GM21360 (cell line): Measurements from ENCODE around the gene SLFN12L.
"Not testable (repeated sequence)": the region's sequence is repeated elsewhere in the genome, so short reads cannot be mapped to it uniquely, and the experiment has no call there.

Experiments
- ATAC-seq: cut with Tn5 transposase; IDR thresholded peaks from one replicate; pipeline ENCODE4 v1.9.1; 2021; ENCODE audit warnings: mild to moderate bottlenecking, moderate library complexity; ENCODE audit not compliant: unreplicated experiment

SLFN12L gene

DNA sequence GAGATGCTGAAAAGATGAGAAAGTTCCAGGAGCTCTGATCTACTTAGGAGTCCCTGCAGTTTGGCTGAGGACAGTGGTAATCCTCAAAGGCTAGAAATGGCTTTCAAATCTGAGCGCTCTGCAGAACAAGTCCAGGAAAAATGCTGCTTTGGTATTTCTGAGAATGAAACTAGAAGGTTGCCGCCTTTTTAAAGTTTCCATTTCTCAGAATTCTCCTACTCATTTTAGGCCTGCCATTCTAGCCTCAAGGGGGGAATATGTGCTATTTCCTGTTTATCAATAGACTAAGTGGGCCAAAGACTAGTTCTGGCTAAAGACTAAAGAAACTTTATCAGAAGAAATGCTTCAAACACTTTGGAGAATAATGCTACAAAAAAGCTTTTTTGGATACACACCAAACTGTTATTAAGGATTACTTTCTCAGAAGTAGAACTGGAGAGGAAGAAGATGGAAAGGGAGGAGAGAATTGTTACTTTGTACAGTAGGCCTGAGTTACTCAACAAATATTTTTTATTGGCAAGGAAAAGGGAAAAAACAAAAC is at the start of gene SLFN12L:
Gene SLFN12L, minus strand, starts transcription at position 78 of the 541 bp plus-strand sequence. CDS start 15,314 bp downstream, outside the sequence.
- no peak for ATAC-seq

DNA sequence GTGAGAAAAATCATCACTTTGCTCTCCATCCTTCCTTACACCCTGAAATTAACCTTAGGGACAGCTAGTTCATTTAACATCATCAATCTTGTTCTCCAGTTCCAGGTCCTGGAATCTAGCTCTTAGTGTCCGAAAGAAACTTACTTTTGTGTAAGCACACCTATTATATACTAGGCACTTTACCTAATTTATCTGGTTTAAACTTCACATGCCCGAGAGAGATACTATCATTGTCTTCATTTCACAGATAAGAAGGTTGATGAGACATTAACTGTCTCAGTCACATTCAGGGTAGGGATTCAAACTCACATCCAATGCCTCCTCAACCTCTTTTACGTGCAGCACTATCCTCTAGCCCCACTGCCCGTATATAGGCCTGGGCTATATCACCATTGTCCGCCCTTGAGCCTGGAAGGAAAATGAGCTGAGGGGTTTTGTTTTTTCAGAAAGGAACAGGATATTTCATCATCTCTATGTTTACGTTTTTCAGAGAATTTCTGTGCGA is 49.1 kb upstream of the SLFN12L start:
- no peak for ATAC-seq

DNA sequence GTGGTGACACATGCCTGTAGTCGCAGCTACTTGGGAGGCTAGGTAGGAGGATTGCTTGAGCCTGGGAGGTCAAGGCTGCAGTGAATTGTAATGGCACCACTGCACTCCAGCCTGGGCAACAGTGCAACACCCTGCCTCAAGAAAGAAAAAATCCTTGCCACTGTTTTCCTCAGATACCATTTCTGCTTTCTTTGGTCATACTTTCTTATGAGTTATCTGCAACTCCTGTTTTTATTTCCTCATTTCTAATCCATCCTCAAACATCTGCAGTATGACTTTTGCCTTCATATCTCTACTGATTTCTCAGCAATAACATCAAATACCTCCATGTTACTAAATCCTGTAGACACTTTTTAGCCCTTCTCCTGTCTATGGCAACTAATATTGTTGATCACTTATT is 46.6 kb upstream of the SLFN12L start:
- no peak for ATAC-seq

DNA sequence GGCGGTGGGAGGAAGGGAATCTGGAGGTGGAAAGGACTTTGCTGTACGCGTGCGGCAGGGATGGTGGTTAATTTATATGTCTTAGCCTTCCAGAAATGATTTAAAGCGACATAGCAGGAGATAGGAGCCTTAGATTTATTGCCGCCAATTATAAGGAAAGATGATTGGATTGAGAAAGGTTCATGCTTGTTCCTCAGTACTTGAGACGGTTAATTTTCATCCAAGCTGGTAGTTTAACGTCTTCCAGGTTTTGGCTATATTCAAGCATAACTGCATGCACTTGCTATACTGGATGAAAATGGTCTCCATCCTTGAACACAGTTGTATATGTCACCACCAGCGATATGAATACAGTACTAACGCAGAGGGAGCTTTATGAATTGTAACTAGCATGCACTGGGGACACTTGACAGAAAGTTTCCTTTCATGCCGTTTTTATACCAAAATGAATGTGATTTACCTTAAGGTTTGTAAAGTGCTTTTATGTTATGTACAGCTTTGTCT is 41.5 kb upstream of the SLFN12L start:
- ATAC-seq = no peak

DNA sequence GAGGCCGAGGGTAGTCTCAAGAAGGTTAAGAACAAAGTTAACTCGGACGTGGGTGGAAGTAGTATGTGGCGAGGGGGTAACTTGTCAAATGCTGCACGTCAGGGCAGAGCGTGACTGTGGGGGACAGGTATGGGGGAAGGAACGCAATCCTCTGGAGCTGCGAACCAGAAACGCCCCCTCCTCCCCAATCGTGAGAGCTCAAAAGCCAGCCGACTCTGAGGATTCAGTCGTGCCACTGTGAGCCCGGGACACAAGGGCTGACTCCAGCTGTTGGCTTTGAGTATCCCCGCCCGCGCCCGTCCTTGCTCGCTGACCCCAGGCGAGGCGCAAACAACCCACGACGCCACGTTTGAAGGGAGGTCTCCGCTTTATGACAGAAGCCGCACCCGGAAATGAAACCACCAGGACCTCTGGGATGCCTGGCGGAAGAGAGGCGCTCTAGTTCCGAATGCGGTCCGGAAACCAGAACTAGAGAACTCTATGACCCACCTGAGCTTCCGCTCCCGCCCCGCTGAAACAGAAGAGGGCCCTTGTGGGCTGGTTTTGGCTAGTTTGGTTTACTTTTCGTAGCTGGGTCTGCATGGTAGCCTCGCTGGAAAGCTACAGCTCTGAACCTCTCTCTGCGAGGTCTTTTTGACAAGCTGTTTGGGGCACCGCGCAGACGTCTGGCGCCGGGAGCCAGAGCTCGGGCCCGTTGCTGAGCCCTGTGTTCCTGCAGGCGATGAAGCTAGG is 40.9 kb upstream of the SLFN12L start, which contains the start of gene PEX12:
Gene PEX12, minus strand, starts transcription at position 375 of the 732 bp plus-strand sequence. CDS start 550 bp downstream, outside the sequence.
- peak; percentile 87 for ATAC-seq

DNA sequence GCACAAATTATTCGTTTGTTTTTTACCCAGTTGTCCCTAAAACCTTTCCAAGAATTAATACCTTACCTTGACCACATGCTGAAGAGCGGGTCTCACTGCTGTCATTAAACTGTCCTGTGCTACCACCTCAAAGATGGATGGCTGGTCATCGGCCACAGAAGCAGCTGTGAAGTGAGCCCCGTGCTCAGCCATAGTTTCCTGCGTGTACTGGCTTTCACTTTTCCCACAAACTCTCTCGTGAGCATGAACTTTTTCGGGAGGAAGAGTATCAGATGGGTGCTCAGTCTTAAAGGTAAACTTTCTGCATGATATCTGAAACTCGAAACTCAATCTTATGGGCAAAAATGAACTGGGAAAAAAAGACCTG is 40.3 kb upstream of the SLFN12L start:
- no peak for ATAC-seq

DNA sequence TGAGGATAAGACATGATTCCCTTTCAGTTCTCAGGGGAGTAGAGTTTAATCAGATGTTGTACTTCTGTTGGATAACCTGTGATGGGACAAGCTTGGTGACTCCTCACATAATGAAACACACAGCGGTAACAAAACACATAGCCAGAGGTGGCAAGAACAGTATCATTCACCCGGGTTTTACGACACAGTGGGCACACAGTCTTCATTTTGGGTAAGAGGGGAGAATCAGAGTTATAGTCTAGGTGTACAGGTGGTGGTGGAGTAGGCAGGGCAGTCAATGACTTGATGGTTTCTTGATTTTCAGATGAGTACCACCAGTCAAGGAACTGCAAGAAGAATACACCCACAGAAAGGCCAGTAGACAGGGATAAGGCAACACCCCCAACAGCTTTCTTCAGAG is 38.3 kb upstream of the SLFN12L start:
- ATAC-seq = no peak

DNA sequence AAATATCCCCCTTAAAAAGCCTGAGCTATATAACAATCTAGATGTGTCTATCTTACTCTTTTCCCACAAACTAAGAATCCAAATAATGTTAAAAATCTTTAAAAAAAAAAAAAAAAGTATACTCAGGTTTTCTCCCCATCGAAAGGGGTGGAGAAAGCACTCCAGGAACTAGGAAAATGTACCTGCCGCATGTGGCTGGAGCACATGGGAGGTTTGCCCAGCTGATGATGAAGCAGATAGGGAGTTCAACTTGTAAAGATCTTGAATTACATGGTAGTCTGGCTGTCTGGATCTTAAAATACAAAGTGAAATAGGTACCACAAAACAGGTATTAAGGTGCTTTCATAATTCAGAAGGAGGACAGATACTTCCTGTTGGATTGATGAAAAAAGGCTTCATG is 31.9 kb upstream of the SLFN12L start:
- no peak for ATAC-seq

DNA sequence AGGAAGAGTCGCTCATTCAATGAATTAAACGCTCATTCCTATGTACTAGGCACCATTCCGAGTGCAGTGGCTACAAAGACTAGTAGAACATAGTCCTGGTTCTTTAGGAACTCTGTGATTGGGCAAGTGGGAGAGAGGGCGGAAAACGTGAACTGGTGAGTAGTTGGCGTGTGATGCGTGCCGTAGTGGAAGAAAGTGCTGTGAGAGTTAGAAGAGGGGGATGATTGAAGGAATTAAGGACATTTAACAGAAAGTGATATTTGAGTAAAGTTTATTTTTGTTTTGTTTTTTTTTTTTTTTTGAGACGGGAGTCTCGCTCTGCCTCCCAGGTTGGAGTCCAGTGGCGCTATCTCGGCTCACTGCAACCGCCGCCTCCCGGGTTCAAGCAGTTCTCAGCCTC is 31.1 kb upstream of the SLFN12L start:
- ATAC-seq = no peak

DNA sequence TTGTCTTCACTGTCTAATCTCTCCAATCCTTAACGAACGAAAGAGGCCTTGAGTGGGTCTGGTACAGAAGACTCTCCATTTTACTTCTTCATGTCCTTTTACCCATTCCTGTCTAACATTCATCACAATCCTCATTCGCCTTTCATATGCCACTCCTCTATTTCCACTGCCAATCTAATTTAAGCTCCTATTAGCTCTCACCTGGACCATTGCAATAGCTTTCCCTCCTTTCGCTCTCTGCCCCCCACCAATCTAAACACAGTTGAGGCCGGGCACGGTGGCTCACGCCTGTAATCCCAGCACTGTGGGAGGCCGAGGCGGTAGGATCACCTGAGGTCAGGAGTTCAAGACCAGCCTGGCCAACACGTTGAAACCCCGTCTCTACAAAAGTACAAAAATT is 29.5 kb upstream of the SLFN12L start:
- no peak for ATAC-seq

DNA sequence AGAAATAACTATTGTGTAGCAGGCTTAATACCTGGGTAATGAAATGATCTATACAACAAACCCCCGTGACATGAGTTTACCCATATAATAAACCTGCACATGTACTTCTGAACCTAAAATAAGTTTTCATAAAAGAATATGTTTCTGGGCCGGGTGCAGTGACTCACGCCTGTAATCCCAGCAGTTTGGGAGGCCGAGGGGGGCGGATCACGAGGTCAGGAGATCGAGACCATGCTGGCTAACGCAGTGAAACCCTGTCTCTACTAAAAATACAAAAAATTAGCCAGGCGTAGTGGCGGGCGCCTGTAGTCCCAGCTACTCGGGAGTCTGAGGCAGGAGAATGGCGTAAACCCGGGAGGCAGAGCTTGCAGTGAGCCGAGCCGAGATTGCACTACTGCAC is 25.7 kb upstream of the SLFN12L start:
- not testable (repeated sequence) for ATAC-seq

DNA sequence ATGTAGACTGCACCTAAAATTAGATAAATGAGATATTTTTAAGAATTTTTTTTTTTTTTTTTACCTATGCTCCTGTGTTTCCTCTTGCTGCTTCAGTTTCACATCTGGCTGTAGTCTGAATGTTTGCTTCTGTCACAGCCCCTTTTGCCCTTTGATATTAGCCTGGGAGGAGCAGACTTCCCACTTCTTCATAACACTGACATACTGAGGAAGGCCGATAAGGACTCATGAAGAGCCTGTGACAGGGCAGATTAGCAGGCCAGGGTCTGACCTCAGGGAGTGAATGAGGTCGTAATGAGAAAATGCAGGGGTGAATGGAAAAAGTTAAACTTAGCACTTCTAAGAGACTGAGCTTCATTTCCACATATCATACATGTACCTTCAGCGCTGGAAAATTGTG is 23.2 kb upstream of the SLFN12L start, which contains the start of gene SLFN14:
Gene SLFN14, minus strand, starts transcription at position 117 of the 400 bp plus-strand sequence. CDS start 2,757 bp downstream, outside the sequence.
- no peak for ATAC-seq

DNA sequence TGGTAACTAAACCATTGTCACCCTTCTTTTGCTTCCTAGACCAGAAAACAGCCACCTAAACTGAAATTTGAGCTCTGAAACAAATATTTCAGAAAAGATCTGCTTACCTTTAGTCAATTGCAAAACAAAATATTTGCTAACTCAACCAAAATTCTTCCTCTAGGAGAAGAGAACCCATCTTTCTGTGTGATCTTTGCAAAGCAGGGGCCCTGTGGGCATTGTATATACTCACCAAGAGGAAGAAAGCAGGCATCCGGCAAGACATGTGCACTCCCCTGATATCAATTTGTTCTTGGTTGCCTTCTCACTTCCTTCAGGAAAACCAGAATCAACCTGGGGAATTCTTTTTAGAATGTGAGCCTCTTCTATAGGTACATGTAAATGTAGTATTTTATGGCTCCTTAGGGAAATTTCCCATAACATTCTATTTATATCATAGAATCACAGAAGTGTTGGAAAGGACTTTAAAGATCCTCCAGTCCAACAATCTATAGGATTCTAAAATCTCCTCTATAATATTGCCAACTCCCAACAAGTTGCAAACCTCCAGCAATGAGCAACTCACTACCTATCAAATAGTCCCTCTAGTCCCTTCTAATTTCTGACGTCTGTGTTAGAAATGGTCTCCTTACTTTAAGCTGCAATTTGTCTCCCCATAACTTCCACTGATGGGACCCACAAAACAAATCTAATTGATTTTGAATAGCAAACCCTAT is 22.2 kb upstream of the SLFN12L start:
- ATAC-seq = no peak

DNA sequence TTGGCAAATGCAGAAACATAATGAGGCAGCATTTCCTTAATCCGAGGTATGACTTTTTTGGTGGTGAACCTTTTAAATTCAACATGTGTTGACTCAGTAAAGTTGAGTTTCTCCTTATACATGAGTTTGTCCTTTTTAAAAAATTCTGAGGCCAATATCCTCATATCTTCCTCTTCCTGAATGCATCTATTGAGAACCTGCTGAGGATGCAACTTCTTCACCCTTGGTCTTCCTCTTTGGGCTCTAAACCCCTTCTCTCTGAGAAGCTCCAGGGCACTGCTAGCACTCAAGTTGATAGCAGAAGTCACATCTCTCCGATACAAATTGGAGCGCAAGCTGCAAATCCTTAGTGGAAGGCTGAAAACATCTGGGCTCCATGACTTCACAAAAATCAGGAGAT is 19.9 kb upstream of the SLFN12L start:
- ATAC-seq = no peak

DNA sequence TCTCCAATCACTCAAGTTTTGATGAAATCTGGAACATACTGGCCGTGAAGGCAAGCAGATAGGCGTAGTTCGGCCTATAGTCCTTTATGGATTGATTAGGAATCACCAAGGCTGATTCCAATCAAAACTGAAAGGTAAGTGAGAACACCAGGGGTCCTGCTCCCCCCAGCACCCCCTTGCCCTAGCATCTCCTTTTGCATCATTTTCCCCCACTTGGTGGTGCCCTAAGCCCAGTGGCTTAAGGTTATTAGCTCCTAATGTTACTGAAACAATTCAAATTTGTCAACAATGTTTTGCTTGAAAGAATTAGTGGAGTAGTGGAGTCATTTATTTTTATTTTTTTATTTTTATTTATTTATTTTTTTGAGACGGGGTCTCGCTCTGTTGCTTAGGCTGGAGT is 18.2 kb upstream of the SLFN12L start:
- ATAC-seq = no peak

DNA sequence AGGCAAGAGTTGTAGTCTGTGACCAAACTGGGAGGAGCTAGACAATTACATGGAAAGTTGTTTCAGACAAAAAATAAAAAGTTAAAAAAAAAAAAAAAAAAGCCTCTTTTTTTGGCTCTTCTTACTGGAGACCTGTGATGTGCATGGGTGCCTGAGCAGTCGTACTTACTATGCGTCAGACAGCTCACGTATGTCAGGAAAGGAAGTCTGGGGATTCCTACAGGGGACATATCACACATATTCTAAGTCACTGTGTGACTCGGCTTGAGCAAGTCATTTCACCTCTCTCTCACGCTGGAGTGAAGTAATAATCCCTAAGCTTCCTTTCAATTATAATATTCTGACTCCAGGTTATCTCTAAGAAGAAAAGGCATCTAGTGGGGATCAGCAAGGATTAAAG is 17.2 kb upstream of the SLFN12L start:
- ATAC-seq = no peak

DNA sequence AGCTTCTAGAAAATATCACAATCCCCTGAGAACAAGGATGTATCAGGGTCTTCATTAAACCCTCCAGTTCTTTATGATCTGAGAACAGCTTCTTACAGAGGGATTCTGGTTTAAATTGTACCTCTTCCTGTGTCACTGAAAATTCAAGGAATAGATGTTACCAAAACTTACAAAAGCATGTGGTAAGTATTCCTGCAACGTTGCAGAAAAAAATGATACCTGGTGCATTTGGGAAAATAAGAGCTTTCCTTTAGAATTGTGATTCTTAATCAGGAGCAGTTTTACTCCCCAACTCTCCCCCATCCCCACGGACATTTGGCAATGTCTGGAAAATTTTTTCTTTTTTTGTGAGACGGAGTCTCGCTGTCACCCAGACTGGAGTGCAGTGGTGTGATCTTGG is 15.8 kb upstream of the SLFN12L start:
- ATAC-seq = no peak

DNA sequence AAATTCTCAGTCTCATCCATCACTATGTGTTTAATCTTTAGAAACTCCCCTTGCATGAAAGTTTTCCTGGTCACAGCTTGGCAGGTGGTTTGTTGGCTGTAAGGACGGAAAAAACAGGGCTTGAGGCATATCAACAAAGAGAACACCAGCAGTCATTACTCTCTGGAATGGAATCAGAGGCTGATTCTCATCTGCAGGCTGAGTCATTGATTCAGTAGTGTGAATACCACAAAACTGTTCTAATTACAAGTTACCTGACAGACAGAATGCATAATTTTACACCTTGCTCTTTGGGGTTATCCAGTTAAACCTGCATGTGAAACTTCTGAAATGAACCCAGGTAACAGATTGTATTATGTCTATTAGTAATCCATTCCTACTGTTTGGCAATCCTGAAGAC is 11.5 kb upstream of the SLFN12L start:
- ATAC-seq = no peak

DNA sequence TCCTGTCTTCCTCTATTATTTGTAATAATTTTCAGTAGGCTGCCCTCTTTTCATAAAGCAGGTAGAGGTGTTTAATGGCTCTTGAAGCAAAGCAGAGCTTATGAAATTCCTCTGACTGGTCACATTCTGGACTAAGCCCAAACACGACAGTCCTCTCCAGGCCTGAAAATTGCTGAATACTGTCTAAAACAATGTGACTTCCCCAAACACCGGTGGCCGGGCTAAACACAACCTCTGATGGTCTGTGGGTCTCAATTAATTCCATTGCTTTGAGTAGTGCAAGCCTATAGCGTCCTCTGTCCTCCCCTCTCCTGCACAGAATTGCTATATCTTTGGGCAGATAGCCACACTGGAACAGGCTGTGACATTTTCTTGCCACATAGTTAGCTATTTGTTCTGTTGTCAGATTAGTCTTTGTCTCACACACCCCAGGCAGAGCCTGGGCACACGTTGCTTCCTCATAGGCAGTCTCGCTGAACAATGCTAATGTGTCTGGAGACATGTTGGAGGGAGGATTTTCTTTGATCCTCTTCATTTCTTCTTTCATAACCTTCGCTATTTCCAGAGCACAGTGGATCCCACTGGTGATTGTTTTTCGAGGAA is 10.8 kb upstream of the SLFN12L start:
- ATAC-seq = no peak

DNA sequence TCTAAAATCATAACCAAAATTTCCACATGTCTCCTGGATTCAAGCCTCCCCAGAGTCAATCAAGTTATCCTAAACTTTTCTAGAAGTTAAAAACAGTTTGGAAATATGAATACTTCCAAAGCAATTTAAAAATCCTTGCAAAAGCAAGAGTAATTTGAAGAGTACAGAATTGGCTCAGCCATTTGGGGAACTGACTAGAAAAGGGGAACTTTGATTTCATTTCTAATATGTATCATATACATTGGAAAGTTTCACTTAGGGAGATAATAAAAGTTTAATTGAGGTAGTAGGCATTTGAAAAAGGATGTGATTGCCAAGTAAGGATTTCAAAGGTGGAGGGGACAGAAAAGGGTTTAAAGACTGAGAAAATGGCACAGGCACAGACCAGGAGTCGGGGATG is 9.0 kb upstream of the SLFN12L start:
- no peak for ATAC-seq

DNA sequence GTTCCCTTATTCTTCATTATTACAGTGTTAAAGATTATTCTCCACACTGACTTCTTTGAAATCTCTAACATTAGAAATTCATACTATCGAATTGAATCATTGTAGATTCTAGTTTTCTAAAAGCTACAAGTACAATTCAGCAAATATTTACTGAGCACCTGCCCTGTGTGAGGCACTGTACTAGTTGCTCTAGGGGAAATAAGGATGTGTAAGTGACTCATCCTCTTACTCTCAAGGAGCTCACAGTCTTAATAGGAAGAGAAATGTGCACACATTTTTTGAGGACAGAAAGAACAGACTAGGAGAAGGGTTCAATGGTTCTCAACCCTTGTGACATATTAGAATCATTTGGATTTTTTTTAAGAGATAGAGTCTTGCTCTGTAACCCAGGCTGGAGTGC is 7.7 kb upstream of the SLFN12L start:
- ATAC-seq = no peak
